ENCODE data around the gene LAPTM4A.
A peak's percentile ranks its signal among the peaks of the same experiment; 100 is the strongest.
"Not testable (repeated sequence)": the region's sequence is repeated elsewhere in the genome, so short reads cannot be mapped to it uniquely, and the experiment has no call there.

The LAPTM4A gene

DNA sequence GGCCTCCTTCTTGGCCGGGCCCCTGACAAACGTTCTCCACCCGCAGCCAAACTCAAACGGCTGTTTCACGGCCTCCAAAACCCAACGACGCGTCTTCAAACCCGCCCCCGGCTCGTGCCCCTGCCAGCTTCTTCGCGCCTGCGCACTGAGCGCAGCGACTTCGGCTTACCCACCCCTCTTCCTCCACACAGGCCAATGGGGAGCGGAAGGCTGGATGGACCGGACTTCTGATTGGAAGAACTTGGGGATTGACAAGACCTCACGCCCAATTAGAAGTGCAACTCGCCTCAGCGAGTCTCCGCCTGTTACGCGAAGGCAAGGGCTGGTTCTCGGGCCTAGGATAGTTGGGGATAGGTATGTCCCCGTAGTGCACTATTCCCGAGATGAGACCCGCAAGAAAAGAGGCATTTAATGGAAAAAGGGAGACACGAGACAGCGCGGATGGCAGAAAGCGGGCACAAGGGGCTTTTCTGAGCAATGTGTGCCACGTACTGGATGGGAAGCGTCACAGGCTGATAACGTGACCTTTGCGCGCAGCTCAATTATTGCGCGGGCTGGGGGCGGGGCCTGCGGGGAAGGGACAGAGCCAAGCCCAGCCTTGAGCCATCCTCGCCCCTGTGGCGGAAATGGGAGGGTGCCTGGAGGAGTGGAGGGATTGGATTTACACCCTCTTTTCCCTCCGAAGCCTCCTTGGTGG, at the start of gene LAPTM4A:
LAPTM4A (minus strand) TSS at position 97 of the 697 bp plus-strand sequence. CDS start 108 bp downstream, outside the sequence.
- peak; percentile 95 for DNase-seq

- DNase-seq = no peak
These were observed 49.3 kb upstream of the LAPTM4A start for GRCh38 chr2:20100711-20101110.

DNA sequence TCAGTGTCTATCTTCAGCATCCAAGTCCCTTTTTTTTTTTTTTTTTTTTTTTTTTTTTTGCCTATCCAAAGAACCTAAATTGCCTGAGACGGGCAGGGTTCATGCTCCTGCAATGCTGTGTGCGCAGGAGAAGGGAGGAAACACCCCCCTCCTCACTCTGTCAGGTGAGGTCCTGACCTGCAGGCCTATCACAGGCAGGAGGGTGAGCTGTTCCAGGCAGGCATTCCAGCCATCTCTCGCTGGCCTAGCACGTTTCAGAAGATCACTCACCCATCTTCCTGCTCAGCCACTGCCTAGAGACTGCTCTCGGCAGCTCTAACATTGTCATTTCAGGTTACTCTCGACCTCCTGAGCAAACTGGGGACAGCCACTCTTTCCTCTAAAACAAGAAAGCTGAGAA, 48.4 kb upstream of the LAPTM4A start:
- DNase-seq = no peak

- DNase-seq = peak; percentile 26
These were observed 46.7 kb upstream of the LAPTM4A start for GRCh38 chr2:20097889-20098714.

- no peak for DNase-seq
These were observed 44.0 kb upstream of the LAPTM4A start for GRCh38 chr2:20095469-20095868.

DNA sequence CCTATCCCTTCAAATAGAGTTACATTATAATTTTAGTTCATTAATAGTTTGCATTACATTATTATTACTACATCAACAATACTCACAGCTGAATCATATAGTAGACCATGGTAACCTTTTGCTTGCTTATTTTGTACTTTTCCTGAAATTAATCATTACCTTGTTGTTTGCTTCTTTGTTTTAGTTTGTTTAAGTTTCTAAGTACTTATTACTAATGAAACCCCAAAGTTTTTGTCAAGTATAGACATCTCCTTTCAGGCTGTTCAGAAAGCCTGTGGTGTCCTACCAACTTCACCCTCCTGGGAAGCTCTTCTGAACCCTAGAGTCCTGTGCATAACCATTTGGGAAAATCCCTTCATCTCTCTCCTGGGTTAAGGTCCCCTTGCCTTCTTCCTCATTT, 43.5 kb upstream of the LAPTM4A start:
- DNase-seq = no peak

- no peak for DNase-seq
These were observed 42.8 kb upstream of the LAPTM4A start for GRCh38 chr2:20094142-20094755.

DNA sequence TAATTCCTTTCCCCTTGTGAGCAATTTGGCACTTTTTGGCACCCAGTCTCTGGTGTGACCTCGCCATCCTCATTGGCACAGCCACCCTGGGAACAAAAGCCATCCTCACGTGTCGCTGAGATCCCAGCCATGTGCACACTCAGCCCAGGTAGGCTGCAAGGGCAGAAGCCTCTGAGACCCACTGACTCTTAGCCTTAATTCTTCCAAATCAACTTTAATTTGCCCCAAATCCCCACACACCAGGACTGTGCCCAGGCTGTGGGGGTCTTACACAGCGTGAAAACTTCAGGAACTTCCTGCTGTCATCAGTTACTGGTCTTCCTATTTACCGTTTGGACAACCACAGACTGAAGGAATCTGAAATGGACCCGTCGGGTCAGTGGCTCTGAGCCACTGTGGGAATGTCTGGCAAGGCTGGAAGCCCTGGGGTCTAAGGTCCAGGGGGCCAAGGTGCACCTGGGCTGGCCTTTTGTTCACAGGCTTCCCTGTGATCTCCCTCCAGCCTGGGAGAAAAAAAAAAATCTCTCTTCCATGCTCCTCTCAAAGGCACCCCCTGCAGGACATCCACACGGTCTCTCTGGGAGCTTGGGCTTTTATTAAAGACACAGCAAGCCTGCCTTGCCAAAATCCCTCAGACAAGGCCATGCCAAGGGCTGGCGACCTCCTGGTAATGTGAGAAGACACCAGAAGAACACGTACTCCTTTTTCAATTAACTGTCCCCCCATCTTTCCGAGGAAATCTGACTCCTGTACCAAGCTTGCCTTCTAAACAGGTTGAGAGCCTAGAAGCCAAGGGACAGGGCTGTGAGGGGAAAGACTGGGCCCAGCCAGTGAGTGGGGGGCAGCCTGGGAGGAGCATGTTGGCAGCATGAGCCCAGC, 42.1 kb upstream of the LAPTM4A start:
- DNase-seq = no peak

DNA sequence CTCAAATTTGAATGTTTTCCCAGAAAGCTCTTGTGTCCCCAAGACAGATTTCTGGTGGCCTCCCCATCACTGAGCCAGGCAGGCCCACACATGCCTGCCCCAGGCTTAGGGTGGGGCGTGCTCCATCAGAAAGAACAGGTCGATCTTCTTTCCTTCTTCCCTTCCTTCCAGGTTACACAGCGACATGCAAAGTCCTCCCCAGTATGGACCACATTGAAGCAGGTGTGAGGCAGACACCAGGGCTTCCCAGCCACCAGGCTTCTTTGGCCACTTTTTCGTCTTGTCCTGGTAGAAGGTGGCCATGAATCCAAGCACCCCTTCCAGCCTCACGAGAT, 41.4 kb upstream of the LAPTM4A start:
- DNase-seq = no peak

- no peak for DNase-seq
These were observed 40.9 kb upstream of the LAPTM4A start for GRCh38 chr2:20092226-20092900.

DNA sequence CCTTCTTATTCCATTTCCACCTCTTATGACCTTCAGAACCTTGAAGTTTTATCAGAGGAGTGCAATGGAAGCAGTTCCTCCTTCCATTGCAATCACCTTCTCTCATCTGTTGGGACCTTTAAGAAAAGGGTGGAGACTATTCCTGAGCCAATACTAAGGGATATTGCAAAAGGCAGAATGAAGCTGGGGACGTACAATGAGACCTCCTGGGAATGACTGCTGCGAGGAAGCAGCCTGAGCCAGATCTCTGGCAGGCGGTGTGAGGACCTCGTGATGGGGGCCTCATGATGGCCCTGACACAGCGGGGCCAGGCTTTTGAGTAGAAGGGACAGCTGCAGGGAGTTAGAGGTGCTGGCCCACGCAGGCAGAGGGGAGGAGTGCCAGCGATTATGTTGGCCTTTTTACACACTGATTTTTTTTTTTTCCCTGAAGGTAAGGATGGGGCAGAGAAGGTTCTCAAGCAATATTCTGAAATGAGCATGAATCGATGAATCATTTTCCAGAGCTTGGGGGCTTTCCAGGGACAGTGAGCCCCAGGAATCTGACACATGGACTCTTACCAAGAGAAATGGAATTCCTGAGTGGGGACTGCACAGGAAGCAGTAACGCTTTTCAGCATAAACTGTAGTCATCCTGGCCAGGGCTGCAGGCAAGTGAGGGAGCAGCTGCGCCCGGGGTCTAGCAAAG, 40.0 kb upstream of the LAPTM4A start:
- no peak for DNase-seq

DNA sequence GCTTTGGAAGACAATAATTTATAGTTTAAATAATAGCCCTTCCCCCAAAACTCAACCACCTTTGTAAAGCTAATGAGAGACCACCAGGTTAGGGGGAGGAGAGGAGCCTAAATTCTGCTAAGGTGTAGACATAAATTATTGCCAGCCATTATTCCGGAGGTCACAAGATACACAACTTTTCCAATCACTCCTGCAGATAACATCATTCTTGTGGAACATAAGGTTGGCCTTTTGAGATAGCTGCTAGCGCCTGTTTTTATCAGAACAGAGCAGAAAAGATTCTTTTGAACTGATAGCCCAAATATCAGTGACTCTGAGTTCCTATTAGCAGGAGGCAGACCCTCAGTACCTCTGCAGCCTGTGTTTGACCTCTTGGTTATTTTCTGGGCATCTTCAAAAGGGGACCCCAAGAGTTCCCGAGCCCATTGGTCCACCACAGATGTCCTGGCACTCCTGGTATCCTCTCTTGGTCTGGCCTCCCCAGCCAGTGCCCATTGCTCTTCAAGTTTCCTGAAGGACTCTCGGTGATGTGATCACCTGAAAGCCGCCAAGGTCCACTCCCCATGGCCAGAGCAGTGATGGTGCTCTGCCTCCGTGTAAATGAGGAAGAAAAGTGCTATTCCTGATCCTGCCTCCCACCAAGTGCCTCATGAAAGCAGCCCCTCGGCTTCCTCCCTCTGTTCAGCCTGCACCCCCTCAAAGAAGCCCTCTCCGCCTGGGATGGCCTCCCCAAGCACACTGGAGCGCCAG, 38.5 kb upstream of the LAPTM4A start:
- DNase-seq = no peak

- not testable (repeated sequence) for DNase-seq
These were observed 34.5 kb upstream of the LAPTM4A start for GRCh38 chr2:20085909-20086308.

- DNase-seq = not testable (repeated sequence)
These were observed 31.4 kb upstream of the LAPTM4A start for GRCh38 chr2:20082812-20083211.

- DNase-seq = no peak
These were observed 30.4 kb upstream of the LAPTM4A start for GRCh38 chr2:20081841-20082240.

- DNase-seq = no peak
These were observed 29.5 kb upstream of the LAPTM4A start for GRCh38 chr2:20080839-20081415.

DNA sequence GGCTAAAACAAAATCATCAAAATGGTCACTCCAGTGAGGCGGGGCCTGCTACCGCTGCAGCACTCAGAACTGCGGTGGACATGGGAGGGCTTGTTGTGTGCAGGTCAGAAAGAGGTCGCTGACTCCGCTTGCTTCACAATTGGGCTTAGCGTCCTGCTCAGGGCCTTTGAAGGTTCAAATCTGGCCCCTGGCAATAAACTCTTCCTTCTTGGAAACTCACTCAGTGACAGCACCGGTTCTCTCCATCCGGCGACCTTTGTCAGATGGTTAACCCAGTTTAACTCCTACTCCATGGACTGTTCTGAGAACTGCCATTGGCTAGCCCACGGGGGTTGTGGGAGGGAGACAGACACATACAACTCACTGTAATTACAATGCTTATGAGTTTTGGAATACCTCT, 29.0 kb upstream of the LAPTM4A start:
- no peak for DNase-seq

DNA sequence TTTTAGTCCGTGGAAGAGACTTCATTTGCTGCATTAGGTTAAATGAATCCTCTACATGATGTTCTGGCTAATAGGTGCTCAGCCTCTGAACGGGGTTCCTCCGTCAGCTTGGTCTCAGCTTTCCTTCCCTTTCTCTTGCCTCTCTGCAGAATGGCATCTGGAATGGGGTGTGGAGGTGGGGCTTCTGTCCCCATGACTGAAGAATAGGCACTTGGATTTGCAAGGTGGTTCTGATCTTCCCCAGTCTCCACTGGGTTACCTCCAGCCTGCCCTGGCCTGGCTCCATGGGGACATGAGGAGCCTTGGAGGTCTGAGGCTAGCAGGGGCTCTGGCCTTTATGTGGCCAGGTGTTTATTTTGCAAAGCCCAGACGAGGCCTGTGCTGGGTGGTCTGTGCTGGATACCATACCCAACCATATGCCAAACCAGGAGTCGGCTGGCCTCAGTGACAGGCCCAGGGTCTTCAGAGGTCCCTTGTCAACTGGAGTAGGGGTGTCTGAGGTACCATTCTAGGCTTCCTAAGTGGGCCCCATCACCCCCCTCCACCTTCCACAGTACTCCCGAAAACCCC, 28.2 kb upstream of the LAPTM4A start:
- DNase-seq = no peak

GRCh38 chr2:20077411-20077940, 26.0 kb upstream of the LAPTM4A start:
- DNase-seq = no peak

DNA sequence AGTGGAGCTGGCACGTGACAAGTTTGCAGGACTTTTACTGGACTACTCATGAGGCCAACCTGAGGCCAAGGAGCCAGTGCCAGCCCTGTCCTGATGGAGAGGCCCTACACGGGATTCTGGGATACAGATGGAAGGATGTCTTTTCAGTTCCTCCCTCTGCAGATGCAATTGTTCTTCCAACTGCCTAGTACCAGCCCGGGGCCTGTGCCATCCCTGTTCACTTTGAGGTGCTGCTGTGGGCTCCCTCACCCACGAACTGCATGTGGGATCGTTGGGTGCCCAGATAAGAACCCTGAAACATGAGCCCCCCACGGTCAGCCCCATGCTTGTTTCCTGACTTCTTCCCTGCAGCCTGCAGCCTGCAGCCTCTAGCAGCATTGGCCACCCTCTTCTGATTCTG, 25.3 kb upstream of the LAPTM4A start:
- DNase-seq = no peak
